ENCODE measurements around the gene CCDC73. TPM values are rescaled to one million over a fixed set of nuclear protein-coding genes. Genes with fewer than 3 reads are reported as not detected.
"Not testable (repeated sequence)": the region's sequence is repeated elsewhere in the genome, so short reads cannot be mapped to it uniquely, and the experiment has no call there.

CCDC73 gene
- polyA plus RNA-seq, 4 donors, result 0.01 to 0.09 TPM; not detected in 2

- no peak overlapping the region for H3K27ac ChIP-seq (ENCODE audit: low read depth in 1 of 3, low read length in 2 of 3)
- no peak overlapping the region for H3K4me3 ChIP-seq (ENCODE audit: low read depth in 1 of 3, low read length in 3 of 3)
- peaks cover 0 to 3% of the 10 kb centered on the region in 2 donors for H3K9me3 ChIP-seq (ENCODE audit: control insufficient read depth in 2 of 2, insufficient read depth in 1 of 2, low read depth in 1 of 2, low read length in 1 of 2)
- FAIRE-seq, result no peak
- no peaks in the 10 kb centered on the region for H3K27me3 ChIP-seq (ENCODE audit: control insufficient read depth in 3 of 3, insufficient read depth in 3 of 3, low read length in 3 of 3)
- no peak for DNase-seq
- WGBS, 3 donors, result 22 to 43% (median 37%) methylated on average over 4 of the region's 4 CpGs
- H3K36me3 ChIP-seq (ENCODE audit: control insufficient read depth in 3 of 3, insufficient read depth in 2 of 3, low read depth in 1 of 3, low read length in 3 of 3), result peaks cover 0 to 1% (median 0%) of the 10 kb centered on the region in 3 donors
- H3K4me1 ChIP-seq (ENCODE audit: control insufficient read depth in 3 of 3, insufficient read depth in 2 of 3, low read depth in 1 of 3, low read length in 2 of 3), result no peaks in the 10 kb centered on the region
Observed at GRCh38 chr11:32613500-32614151, 180.8 kb downstream of the CCDC73 start.

GRCh38 chr11:32610797-32611352 is 183.6 kb downstream of the CCDC73 start:
- peaks cover 0 to 14% of the 10 kb centered on the region in 2 donors for H3K9me3 ChIP-seq (ENCODE audit: control insufficient read depth in 2 of 2, insufficient read depth in 1 of 2, low read depth in 1 of 2, low read length in 1 of 2)
- no peaks in the 10 kb centered on the region for H3K4me1 ChIP-seq (ENCODE audit: control insufficient read depth in 3 of 3, insufficient read depth in 2 of 3, low read depth in 1 of 3, low read length in 2 of 3)
- FAIRE-seq (no peak), DNase-seq (no peak)
- peaks cover 0 to 6% (median 0%) of the 10 kb centered on the region in 3 donors for H3K36me3 ChIP-seq (ENCODE audit: control insufficient read depth in 3 of 3, insufficient read depth in 2 of 3, low read depth in 1 of 3, low read length in 3 of 3)
- H3K27me3 ChIP-seq (ENCODE audit: control insufficient read depth in 3 of 3, insufficient read depth in 3 of 3, low read length in 3 of 3), result no peaks in the 10 kb centered on the region
- no peak overlapping the region for H3K4me3 ChIP-seq (ENCODE audit: low read depth in 1 of 3, low read length in 3 of 3)
- WGBS, 3 donors, result 82 to 95% (median 94%) methylated on average over 3 of the region's 3 CpGs
- no peak overlapping the region for H3K27ac ChIP-seq (ENCODE audit: low read depth in 1 of 3, low read length in 2 of 3)

- H3K27ac ChIP-seq (ENCODE audit: low read depth in 1 of 3, low read length in 2 of 3); FAIRE-seq; H3K4me3 ChIP-seq (ENCODE audit: low read depth in 1 of 3, low read length in 3 of 3); H3K4me1 ChIP-seq (ENCODE audit: control insufficient read depth in 3 of 3, insufficient read depth in 2 of 3, low read depth in 1 of 3, low read length in 2 of 3); DNase-seq; H3K27me3 ChIP-seq (ENCODE audit: control insufficient read depth in 3 of 3, insufficient read depth in 3 of 3, low read length in 3 of 3): not testable (repeated sequence)
- Histone ChIP-seq H3K36me3 (ENCODE audit: control insufficient read depth in 3 of 3, insufficient read depth in 2 of 3, low read depth in 1 of 3, low read length in 3 of 3) (peaks cover 0 to 13% (median 2%) of the 10 kb centered on the region in 3 donors), H3K9me3 (ENCODE audit: control insufficient read depth in 2 of 2, insufficient read depth in 1 of 2, low read depth in 1 of 2, low read length in 1 of 2) (peaks cover 0 to 14% of the 10 kb centered on the region in 2 donors)
- 97 to 100% (median 99%) methylated on average over 4 of the region's 4 CpGs for WGBS, 3 donors
Observed at GRCh38 chr11:32608826-32609225, 185.6 kb downstream of the CCDC73 start.

- peaks cover 2 to 16% (median 5%) of the 10 kb centered on the region in 3 donors for H3K36me3 ChIP-seq (ENCODE audit: control insufficient read depth in 3 of 3, insufficient read depth in 2 of 3, low read depth in 1 of 3, low read length in 3 of 3)
- H3K9me3 ChIP-seq (ENCODE audit: control insufficient read depth in 2 of 2, insufficient read depth in 1 of 2, low read depth in 1 of 2, low read length in 1 of 2), result peaks cover 0 to 14% of the 10 kb centered on the region in 2 donors
- DNase-seq (no peak), FAIRE-seq (no peak)
- no peak overlapping the region for H3K4me3 ChIP-seq (ENCODE audit: low read depth in 1 of 3, low read length in 3 of 3)
- H3K27ac ChIP-seq (ENCODE audit: low read depth in 1 of 3, low read length in 2 of 3), result no peak overlapping the region
- H3K27me3 ChIP-seq (ENCODE audit: control insufficient read depth in 3 of 3, insufficient read depth in 3 of 3, low read length in 3 of 3), result no peaks in the 10 kb centered on the region
- H3K4me1 ChIP-seq (ENCODE audit: control insufficient read depth in 3 of 3, insufficient read depth in 2 of 3, low read depth in 1 of 3, low read length in 2 of 3), result no peaks in the 10 kb centered on the region
Observed at GRCh38 chr11:32606220-32606619, 188.2 kb downstream of the CCDC73 start.

GRCh38 chr11:32602657-32603415 is 191.6 kb downstream of the CCDC73 start:
- H3K27ac ChIP-seq (ENCODE audit: low read depth in 1 of 3, low read length in 2 of 3), result no peak overlapping the region
- no peak for DNase-seq
- peaks cover 0 to 3% of the 10 kb centered on the region in 2 donors for H3K9me3 ChIP-seq (ENCODE audit: control insufficient read depth in 2 of 2, insufficient read depth in 1 of 2, low read depth in 1 of 2, low read length in 1 of 2)
- no peaks in the 10 kb centered on the region for H3K4me1 ChIP-seq (ENCODE audit: control insufficient read depth in 3 of 3, insufficient read depth in 2 of 3, low read depth in 1 of 3, low read length in 2 of 3)
- WGBS, 3 donors, result 59 to 83% (median 65%) methylated on average over 4 of the region's 4 CpGs
- H3K36me3 ChIP-seq (ENCODE audit: control insufficient read depth in 3 of 3, insufficient read depth in 2 of 3, low read depth in 1 of 3, low read length in 3 of 3), result peaks cover 5 to 13% (median 6%) of the 10 kb centered on the region in 3 donors
- no peaks in the 10 kb centered on the region for H3K27me3 ChIP-seq (ENCODE audit: control insufficient read depth in 3 of 3, insufficient read depth in 3 of 3, low read length in 3 of 3)
- peak; percentile 19 for FAIRE-seq
- H3K4me3 ChIP-seq (ENCODE audit: low read depth in 1 of 3, low read length in 3 of 3), result no peak overlapping the region

- Histone ChIP-seq H3K4me1 (ENCODE audit: control insufficient read depth in 3 of 3, insufficient read depth in 2 of 3, low read depth in 1 of 3, low read length in 2 of 3) (no peaks in the 10 kb centered on the region), H3K4me3 (ENCODE audit: low read depth in 1 of 3, low read length in 3 of 3) (no peak overlapping the region), H3K27ac (ENCODE audit: low read depth in 1 of 3, low read length in 2 of 3) (no peak overlapping the region), H3K36me3 (ENCODE audit: control insufficient read depth in 3 of 3, insufficient read depth in 2 of 3, low read depth in 1 of 3, low read length in 3 of 3) (peaks cover 16 to 21% (median 19%) of the 10 kb centered on the region in 3 donors), H3K9me3 (ENCODE audit: control insufficient read depth in 2 of 2, insufficient read depth in 1 of 2, low read depth in 1 of 2, low read length in 1 of 2) (no peaks in the 10 kb centered on the region), H3K27me3 (ENCODE audit: control insufficient read depth in 3 of 3, insufficient read depth in 3 of 3, low read length in 3 of 3) (no peaks in the 10 kb centered on the region)
- no peak for DNase-seq
- no peak for FAIRE-seq
- 89 to 94% (median 92%) methylated on average over 1 of the region's 1 CpG for WGBS, 3 donors
Observed at GRCh38 chr11:32597921-32598320, 196.5 kb downstream of the CCDC73 start.

- not testable (repeated sequence) for H3K9me3 ChIP-seq (ENCODE audit: control insufficient read depth in 2 of 2, insufficient read depth in 1 of 2, low read depth in 1 of 2, low read length in 1 of 2); H3K27me3 ChIP-seq (ENCODE audit: control insufficient read depth in 3 of 3, insufficient read depth in 3 of 3, low read length in 3 of 3); H3K4me3 ChIP-seq (ENCODE audit: low read depth in 1 of 3, low read length in 3 of 3); H3K4me1 ChIP-seq (ENCODE audit: control insufficient read depth in 3 of 3, insufficient read depth in 2 of 3, low read depth in 1 of 3, low read length in 2 of 3); DNase-seq; FAIRE-seq; H3K27ac ChIP-seq (ENCODE audit: low read depth in 1 of 3, low read length in 2 of 3)
- peaks cover 16 to 34% (median 23%) of the 10 kb centered on the region in 3 donors for H3K36me3 ChIP-seq (ENCODE audit: control insufficient read depth in 3 of 3, insufficient read depth in 2 of 3, low read depth in 1 of 3, low read length in 3 of 3)
- WGBS, 3 donors, result 90 to 96% (median 92%) methylated on average over 14 of the region's 14 CpGs
Observed at GRCh38 chr11:32596114-32596513, 198.3 kb downstream of the CCDC73 start.

- H3K9me3 ChIP-seq (ENCODE audit: control insufficient read depth in 2 of 2, insufficient read depth in 1 of 2, low read depth in 1 of 2, low read length in 1 of 2), result no peaks in the 10 kb centered on the region
- DNase-seq (no peak), FAIRE-seq (no peak)
- no peaks in the 10 kb centered on the region for H3K27me3 ChIP-seq (ENCODE audit: control insufficient read depth in 3 of 3, insufficient read depth in 3 of 3, low read length in 3 of 3)
- peaks cover 24 to 42% (median 25%) of the 10 kb centered on the region in 3 donors for H3K36me3 ChIP-seq (ENCODE audit: control insufficient read depth in 3 of 3, insufficient read depth in 2 of 3, low read depth in 1 of 3, low read length in 3 of 3)
- no peak overlapping the region for H3K27ac ChIP-seq (ENCODE audit: low read depth in 1 of 3, low read length in 2 of 3)
- H3K4me3 ChIP-seq (ENCODE audit: low read depth in 1 of 3, low read length in 3 of 3), result no peak overlapping the region
- no peaks in the 10 kb centered on the region for H3K4me1 ChIP-seq (ENCODE audit: control insufficient read depth in 3 of 3, insufficient read depth in 2 of 3, low read depth in 1 of 3, low read length in 2 of 3)
Observed at GRCh38 chr11:32594272-32594671, 200.2 kb downstream of the CCDC73 start.

Measured in small intestine (tissue), 7 donors.